Measurements from ENCODE around the gene CAPN3.
A peak's percentile ranks its signal among the peaks of the same experiment; 100 is the strongest.

CAPN3 gene

DNA sequence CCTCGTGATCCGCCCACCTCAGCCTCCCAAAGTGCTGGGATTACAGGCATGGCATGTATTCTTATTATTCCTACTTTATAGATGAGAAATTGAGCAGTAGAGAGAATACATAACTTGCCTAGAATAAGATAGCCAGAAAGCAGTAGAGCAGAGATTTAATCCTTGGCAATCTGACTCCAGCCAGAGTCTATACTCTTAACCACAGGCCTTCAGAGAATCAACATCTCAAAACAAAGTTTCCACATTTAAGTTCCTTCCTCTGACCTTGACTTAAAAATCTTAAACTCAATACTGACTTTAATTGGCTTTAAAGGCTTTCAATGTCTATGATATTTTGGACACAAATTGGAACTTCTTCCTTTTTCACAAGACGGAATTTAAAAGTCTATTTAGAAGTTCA, 94.5 kb downstream of the CAPN3 start:
- no peak for DNase-seq (ENCODE audit: low read depth, low spot score)

GRCh38 chr15:42456531-42456930, 97.2 kb downstream of the CAPN3 start:
- DNase-seq (ENCODE audit: low read depth, low spot score): no peak

- DNase-seq (ENCODE audit: low read depth, low spot score): no peak
Measured at GRCh38 chr15:42456971-42457370, 97.7 kb downstream of the CAPN3 start.

GRCh38 chr15:42457445-42458442, 98.4 kb downstream of the CAPN3 start:
- DNase-seq (ENCODE audit: low read depth, low spot score): peak; percentile 94

- DNase-seq (ENCODE audit: low read depth, low spot score): no peak
Measured at GRCh38 chr15:42461261-42461660, 102.0 kb downstream of the CAPN3 start.
